AG08395 (cell line): ENCODE data around the gene KBTBD8.
A peak's percentile ranks its signal among the peaks of the same experiment; 100 is the strongest.

Source experiments
- DNase-seq: peaks from one replicate; pipeline ENCODE4 v3.0.0; 2012; ENCODE audit warnings: mixed read lengths, low spot score

Gene KBTBD8, protein sequence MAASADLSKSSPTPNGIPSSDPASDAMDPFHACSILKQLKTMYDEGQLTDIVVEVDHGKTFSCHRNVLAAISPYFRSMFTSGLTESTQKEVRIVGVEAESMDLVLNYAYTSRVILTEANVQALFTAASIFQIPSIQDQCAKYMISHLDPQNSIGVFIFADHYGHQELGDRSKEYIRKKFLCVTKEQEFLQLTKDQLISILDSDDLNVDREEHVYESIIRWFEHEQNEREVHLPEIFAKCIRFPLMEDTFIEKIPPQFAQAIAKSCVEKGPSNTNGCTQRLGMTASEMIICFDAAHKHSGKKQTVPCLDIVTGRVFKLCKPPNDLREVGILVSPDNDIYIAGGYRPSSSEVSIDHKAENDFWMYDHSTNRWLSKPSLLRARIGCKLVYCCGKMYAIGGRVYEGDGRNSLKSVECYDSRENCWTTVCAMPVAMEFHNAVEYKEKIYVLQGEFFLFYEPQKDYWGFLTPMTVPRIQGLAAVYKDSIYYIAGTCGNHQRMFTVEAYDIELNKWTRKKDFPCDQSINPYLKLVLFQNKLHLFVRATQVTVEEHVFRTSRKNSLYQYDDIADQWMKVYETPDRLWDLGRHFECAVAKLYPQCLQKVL

DNA sequence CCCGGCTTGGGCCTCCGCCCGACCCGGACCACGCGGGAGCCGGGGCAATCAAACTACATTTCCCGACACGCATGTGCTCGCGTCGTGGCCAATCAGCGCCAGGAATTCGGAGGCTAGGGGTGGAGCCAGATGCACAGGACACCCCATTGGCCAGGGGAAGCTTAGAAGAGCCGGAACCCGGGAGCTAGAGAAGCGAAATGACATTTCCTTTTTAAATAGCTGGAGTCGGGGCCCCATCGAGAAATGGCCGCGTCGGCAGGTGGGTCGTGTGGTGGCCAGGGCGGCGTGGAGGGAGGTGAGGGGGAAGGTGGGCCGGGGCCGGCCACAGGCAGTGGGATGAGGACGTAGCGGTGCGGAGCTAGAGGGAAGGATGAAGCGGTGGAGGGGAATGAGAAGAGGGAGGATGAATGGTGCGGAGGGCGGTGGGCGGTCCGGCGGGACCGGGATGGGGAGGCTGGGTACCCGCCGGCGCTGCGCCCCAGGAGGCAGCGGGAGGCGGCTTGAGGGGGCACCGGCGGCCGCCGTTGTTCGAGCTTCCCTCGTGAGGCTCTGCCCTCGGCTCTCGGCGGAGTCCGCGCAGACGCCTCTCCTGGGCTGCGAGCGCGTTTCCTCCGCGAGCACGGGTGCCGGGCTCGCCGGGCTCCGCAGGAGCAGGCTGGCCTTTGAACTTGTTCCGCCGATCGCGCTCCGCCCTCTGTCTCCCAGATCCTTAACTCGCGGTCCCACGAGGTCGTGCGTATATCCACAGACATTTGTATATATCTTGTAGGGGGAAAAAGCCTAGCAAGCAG, at the start of gene KBTBD8:
KBTBD8 (plus strand) TSS at position 195 of the 791 bp plus-strand sequence; CDS start at position 244, 49 bp downstream.
- DNase-seq: peak; percentile 37

DNA sequence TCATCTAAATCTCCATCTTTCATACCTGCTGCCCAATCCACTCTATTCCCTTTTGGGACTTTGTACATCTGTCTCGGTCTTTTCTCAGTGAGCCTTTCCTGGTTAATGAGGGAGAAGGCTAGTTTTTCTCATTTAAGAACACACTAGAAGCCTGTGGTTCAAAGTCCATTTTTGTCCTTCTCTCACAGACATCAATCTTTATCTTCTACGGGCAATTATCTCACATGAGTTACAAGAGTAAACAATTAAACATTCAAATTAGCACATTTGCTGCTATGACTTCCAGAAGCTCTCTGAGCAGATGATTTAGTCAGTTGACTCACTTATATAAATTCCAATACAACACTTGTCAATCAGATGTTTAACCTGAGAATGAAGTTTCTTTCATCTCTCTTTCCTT, 49.3 kb upstream of the KBTBD8 start:
- no peak for DNase-seq

DNA sequence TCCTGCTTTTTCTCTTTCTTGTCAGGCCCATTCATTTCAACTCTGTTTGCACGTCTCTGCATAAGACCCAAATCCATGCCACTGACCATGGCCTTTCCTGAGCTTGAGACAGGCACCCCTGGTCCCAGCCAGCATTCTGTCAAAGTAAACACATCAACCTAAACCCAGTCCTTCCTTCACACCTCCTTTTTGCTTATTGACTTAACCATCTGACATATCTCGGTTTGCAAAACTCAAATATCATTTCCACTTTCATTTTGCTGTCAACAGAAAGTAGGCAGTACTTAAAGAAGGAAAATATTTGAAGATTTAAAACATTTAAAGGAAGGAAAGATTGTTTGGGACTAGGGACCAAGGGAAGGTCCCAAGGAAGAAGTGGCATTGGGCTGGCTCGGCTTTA, 48.2 kb upstream of the KBTBD8 start:
- DNase-seq: no peak

DNA sequence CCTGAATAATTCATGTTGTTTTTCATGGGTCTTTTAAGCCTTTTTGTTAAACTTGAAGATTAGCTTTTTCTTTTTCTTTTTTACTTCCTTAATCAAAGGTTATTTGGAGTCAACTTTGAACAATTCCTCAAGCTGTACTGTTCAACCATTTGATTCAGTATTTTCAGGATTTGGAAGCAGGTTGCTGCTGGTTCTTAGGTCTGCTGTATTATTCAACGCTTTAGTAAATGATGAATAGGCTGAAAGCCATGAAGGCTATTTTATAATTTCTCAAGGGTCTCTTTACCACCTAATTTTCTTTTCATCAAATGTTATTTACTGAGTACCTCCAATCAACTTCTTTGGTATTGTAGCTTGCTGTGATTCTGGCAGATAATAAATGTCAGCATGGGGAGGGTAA, 45.8 kb upstream of the KBTBD8 start:
- no peak for DNase-seq

DNA sequence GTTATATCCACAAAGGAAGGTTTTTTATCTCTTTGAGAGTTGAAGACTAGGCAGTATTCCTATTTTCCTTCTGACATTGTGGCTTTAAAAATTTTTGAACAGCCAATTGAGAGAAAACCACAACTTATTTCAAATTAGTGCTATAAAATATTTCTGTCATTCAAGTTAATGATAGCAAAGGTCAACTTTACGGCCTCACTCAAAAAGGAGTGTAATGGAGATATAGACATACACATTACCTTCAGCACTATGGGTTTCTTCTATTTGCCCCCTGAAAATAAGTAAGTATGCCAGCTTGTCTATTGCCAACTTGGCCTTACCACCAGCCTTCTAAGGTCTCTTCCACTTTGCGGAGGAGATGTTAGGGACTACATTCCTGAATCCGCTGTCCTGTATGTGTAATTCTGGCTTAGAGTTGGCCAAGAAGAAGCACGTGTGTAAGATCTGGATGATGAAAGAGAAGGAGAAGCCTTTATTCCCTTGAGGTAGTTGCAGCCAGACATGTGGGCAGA, 44.1 kb upstream of the KBTBD8 start:
- no peak for DNase-seq

DNA sequence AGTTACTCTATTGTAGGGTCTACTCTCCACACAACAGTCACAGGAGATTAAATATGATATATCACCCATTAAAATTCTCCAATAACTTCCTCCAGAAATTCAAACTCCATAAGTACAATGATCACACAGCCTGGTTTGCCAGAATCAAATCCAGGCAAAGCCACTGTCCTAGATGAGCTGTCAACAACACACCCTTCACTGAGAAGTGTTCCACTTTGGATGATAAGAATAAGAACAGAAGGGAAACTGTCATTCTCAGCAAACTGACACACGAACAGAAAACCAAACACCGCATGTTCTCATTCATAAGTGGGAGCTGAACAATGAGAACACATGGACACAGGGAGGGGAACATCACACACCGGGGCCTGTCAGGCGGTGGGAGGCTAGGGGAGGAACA, 41.4 kb upstream of the KBTBD8 start:
- no peak for DNase-seq

DNA sequence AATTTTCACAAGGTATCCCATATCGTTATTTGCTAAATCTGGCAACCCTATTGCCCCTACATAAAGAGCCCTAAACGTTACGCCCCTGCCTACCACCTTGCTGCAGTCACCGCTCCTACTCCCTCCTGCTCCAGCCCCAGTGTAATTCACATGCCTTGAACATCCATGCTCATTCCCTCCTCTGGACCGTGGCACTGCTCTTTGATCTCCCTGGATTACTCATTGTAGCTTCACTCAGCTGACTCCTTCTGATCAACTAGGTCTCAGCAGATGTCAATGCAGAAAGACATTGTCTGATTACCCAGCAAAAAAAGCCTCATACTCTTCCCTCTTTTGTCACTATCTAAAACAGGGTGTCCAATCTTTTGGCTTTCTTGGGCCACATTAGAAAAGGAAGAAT, 40.7 kb upstream of the KBTBD8 start:
- DNase-seq: no peak

DNA sequence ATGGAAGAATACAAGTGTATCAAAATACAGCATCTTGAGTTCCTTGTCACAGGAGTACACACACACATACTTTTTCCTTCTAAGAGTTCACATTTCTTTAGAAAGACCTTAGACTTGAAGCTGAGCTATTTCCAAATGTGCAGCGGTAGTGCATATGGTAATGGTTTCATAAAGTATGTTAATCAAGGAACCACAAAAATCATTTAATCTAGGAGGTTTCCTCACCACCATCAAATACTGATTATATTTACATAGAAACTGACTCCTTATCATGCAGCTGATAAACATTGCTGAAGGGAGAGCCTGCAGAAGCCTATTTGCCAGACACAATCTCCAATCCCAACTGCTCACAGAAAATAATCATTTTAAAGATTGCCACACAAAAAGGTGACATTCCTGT, 40.0 kb upstream of the KBTBD8 start:
- DNase-seq: no peak

DNA sequence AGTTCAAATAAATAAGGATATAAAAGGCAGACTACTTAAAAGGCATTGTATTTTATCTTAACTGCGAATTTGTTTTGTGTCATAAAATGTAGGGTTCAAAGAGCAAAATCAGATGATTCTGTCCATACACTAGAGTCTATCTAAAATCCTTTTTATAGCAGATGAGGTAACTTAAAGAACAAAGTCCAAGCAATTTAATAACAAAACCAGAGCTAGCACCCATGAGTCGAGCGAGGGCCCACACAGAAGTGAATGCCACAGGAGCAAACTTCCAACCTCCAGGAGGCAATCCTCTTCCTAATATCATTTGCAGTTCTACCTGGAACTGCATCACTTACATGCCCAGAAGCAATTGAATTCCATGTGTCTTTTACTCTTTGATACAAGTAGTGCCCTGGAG, 35.4 kb upstream of the KBTBD8 start:
- no peak for DNase-seq

DNA sequence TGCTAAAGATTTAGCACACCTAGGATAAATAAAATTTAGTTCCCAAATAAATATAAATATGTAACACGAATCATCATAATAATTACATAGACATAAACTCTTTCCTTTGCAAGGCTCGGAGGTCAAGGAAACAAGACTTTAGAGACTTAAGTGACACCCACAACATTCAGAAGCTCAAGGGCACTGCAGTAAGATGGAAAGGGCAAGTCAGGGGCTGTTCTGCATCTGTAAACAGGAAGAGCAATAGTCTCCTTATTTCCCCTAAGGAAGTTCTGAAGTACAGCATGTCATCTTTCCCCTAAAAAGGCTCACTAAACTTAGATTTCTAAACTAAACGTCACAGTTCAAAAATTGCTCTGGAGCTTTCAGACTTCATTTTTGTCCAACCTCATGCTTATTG, 26.9 kb upstream of the KBTBD8 start:
- DNase-seq: no peak

DNA sequence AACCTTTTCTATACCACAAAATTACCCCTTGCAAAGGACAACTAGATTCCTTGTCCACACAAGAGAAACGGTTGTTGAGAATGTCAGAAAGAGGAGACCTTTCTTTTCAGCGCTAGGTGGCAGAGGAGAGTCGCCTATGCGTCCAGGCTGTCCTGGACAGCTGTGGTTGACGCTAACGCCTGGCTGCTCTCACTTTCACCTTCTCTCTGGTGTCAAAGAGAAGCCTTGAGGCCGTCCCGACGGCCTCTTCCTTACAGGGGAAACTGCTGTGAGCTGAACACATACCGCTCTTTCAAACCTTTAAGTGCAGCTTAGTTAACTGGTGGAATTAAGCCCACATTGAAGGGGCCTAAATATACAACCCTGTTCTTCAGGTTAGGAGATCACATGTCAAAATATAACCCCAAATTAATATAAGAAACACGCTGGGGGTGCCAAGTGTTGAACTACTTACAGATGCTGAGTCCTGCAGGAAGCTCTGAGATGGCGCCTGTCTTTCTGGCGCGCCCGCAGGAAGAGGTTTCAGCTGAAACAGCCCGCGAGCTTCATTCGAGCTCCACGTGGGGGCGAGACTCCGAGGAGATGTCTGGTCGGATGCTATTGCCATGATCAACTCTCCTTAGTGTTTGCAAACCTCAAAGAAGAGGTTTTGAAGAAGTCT, 26.1 kb upstream of the KBTBD8 start:
- DNase-seq: peak; percentile 81

DNA sequence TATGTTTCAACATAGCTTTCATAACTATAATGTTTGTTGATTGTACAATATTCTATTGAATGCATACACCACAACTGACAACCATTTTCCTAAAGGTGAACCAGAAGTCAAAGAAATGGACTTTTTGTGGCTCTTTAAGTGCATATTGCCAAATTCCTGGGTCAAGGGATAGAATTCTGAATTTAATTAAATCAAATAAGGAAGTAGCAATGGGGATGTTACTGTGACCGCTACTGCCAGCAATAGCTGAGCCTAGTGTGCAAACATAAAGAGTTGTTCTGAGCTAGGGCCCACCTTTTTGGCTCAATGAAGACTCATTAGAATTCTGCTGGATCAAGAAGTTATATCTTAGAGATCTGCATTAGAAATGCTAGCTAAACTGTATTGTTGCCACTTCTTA, 17.3 kb upstream of the KBTBD8 start:
- DNase-seq: no peak

DNA sequence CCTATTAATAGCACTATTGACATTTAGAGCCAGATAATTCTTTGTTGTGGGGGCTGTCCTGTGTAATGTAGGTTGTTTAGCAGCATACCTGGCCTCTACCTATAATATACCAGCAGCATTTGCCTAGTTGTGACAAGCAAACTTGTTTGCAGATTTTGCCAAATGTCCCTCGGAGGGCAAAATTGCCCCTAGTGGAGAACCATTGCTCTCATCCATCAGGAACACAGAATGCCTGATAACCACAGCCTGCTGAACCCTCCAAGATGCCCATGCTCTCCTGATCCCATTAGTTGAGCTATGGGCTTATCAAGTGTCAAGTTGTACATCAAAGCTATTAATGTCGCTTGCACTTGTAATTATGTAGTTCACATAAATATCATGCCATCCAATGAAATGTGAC, 15.0 kb upstream of the KBTBD8 start:
- no peak for DNase-seq

DNA sequence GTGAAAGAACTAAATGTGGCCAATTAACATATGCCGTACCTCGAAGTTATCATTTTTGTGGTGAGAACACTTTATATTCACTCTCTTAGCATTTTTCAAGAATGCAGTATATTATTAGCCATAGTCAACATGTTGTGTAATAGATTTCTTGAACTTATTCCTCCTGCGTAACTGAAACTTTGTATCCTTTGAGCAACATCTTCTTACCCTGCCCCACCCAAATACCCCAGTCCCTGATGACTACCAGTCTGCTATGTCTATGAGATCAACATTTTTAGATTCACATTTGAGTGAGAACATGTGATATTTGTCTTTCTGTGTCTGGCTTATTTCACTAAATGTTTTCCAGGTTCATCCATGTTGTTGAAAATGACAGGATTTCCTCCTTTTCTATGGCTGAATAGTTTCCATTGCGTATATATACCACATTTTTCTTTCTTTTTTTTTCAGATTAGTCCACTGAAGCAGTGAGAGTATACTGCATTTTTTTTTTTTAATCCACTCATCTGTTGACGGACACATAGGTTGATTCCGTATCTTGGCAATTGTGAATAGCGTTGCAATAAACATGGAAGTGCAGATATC, 12.7 kb upstream of the KBTBD8 start:
- DNase-seq: no peak

DNA sequence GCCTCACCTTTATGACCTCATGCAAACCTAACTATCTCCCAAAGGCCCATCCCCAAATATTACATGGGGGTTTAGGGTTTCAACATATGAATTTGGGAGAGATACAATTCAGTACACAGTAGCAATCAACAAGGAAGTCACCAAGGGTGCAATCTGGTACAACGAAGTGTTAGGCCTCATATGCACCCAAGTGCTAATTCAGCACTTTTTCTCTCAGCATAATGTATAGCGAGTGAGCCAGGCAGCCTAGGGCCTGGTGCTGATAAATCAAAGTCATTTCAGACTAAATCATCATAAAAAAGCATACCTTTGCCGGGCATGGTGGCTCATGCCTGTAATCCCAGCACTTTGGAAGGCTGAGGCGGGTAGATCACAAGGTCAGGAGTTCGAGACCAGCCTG, 11.7 kb upstream of the KBTBD8 start:
- DNase-seq: no peak

DNA sequence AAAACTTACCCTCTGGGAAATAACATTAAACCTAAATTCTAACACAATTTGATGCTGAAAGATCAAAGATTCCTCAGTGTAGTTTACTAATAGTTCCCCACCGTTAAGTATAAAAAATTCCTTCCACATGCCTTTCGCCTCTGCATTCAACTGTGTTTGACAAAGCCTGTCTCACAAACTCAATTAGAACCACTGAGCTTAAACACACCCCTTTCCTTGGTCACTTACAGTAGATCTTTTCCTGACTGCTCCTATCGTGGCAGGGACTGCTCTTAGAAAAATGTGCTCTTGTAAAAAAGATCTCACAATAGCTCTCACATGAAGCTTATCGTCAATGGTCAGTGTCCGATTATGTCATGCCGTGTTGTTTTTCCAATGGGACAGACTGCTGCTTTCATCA, 8.9 kb upstream of the KBTBD8 start:
- no peak for DNase-seq

DNA sequence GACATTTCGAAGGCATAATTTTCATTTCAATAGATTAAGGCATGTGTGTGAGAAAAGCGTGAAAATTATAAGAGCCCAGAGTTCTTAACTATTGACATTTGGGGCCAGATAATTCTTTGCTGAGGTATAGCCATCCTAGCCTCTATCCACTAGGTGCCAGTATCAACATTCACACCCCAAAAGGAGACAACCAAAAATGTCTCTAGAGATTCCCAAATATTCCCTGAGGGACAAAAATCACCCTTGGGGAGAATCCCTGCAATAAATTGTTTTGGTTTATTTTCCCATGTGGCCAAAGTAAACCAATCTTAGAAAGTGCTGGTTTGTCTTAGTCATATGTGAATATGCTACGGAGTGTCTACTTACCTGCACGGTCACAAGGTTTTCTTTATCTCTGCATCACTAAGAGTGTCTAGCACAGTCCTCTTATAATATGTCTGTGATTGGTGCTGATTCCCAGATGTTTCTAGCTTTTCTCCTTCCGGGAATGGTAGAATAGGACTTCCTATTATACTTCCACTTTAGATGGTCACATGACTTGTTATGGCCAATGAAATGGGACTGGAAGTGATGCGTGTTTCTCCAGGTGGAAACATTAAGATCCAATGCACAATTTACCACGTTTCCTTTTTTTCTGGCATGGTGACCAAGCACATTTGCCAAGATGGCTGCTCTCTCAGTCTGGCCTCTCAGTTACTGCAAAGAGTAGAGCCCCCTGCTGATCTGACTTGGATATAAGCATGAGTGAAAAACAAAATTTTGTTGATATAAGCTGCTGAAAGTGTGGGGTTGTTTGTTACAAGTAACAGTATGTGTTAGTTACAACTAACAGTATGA, 8.0 kb upstream of the KBTBD8 start:
- no peak for DNase-seq

DNA sequence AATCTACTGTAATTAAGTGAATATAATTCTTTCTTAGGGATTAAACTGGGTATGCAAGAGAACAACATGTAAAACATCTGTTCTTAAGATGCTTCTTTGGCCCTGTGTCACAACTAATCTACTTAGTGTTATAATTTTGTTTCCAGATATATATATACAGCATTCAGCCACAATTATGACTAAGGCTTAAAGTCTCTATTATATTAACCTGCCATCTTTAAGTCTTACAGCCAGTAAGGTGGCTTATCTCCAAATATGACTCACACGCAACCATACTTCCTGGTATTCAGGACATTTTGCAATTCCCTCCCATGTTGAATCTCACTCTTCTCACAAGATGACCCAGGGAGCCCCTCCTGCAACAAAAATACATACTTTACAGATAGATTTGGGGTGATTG, 6.6 kb upstream of the KBTBD8 start:
- DNase-seq: peak; percentile 27

DNA sequence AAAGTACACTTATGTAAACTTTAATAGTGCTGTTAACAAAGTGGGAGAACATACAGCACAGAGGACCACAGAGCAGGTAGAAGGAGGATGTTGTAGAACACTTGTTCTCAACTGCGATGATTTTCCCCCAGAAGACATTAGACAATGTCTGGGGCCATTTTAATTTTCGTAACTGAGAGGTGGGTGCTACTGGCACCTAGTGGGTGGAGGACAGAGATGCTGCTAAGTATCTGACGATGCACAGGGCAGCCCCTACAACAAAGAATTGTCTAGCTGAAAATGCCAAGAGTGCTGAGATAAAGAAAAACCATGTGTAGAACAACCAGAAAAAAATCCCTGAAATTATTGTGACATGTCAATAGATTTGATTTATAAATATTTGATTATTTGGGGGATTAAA, 5.0 kb upstream of the KBTBD8 start:
- DNase-seq: no peak

DNA sequence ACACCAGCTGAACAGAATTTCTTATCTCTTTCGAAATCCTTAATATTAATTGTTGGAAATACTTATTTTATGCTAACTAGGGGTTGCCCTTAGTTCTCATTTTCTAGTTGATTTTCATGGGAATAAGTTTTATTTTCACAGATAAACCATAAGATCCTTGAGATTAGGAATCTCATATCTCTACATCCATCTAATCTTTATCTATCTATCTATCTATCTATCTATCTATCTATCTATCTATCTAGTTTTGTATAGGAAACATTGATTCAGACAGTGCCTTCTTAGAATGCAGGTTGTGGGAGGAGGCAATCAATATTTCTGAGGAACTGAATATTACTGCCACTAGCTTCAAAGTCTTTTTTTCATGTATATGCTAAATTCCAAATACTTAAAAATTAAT, 3.5 kb upstream of the KBTBD8 start:
- DNase-seq: no peak

DNA sequence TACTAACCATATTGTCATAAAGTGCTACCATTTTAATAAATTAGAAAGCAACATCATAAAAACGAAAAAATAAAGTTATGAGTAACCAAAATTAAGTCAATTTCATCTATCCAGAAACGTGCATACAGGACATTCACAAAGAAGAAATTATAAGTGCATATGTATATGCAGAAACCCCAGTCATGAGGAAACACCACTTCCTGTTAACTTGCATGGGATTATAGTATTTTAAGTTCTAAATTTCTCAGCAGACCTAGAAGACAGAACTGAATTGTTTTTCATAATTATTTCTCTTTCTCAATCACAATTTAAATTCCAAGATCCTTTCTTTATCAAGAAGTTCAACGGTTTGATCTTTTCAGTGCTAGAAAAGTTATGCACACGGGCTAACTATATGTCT, 1.4 kb upstream of the KBTBD8 start:
- DNase-seq: no peak
